ENCODE results near the gene TEKT5. TPM values are rescaled to one million over a fixed set of nuclear protein-coding genes. Genes with fewer than 3 reads are reported as not detected.

The TEKT5 gene
- total and polyA plus RNA-seq, 9 of the 15 experiments (the other 6 are each of a cell fraction or from before 2014, with no cell fraction given): 0.10 to 0.19 TPM; not detected in 7

DNA sequence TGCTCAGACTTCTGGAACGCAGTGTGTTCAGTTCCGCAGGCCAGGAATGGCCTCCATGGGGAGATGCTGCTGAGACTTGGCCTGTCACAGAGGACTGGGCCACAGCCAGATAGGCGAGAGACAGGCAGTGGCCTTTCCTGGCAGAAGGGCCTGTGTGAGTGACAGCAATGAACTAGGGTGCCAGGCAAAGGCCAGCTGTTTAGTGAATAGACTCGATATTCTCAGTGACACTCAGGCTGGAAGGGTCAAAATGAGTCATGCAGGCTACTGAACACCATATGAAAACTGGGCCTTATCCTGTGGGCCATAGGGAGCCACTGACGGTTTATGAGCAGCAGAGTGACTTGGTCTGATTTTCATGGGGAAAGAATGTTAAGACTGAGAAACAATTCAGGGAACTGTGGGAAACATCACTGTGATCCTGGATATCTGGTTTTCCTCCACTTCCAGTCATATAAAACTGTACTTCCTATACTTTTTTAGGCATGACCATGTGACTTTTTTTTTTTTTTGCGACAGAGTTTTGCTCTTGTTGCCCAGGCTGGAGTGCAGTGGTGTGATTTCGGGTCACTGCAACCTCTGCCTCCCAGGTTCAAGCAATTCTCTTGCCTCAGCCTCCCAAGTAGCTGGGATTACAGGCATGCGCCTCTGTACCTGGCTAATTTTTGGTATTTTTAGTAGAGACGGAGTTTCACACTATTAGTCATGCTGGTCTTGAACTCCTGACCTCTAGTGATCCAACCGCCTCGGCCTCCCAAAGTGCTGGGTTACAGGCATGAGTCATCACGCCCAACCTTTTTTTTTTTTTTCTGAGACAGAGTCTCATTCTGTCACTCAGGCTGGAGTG, 43.7 kb upstream of the TEKT5 start (continued):
- 0 out of 2 replicates have a peak, but pooled peaks have one; percentile 48 for TF ChIP-seq NBN (IDR thresholded peaks at IDR 0.05; ENCODE audit: low read depth)
- TF ChIP-seq CBX1 (IDR thresholded peaks at IDR 0.05; ENCODE audit: low read depth): no peak
- no peak for TF ChIP-seq TEAD1 (CRISPR knock-in tag; IDR thresholded peaks at IDR 0.05)
- TF ChIP-seq, protein P1, sequence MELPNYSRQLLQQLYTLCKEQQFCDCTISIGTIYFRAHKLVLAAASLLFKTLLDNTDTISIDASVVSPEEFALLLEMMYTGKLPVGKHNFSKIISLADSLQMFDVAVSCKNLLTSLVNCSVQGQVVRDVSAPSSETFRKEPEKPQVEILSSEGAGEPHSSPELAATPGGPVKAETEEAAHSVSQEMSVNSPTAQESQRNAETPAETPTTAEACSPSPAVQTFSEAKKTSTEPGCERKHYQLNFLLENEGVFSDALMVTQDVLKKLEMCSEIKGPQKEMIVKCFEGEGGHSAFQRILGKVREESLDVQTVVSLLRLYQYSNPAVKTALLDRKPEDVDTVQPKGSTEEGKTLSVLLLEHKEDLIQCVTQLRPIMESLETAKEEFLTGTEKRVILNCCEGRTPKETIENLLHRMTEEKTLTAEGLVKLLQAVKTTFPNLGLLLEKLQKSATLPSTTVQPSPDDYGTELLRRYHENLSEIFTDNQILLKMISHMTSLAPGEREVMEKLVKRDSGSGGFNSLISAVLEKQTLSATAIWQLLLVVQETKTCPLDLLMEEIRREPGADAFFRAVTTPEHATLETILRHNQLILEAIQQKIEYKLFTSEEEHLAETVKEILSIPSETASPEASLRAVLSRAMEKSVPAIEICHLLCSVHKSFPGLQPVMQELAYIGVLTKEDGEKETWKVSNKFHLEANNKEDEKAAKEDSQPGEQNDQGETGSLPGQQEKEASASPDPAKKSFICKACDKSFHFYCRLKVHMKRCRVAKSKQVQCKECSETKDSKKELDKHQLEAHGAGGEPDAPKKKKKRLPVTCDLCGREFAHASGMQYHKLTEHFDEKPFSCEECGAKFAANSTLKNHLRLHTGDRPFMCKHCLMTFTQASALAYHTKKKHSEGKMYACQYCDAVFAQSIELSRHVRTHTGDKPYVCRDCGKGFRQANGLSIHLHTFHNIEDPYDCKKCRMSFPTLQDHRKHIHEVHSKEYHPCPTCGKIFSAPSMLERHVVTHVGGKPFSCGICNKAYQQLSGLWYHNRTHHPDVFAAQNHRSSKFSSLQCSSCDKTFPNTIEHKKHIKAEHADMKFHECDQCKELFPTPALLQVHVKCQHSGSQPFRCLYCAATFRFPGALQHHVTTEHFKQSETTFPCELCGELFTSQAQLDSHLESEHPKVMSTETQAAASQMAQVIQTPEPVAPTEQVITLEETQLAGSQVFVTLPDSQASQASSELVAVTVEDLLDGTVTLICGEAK (IDR thresholded peaks at IDR 0.05): peak; percentile 33; the same call in 1 of the 2 replicates
- TF ChIP-seq, protein P1 (CRISPR knock-in tag; IDR thresholded peaks at IDR 0.05): no peak
- TF ChIP-seq SMAD4 (CRISPR knock-in tag; conservative IDR thresholded peaks at IDR 0.05): 0 out of 2 replicates have a peak, but pooled peaks have one; percentile 37
- TF ChIP-seq, protein P2, sequence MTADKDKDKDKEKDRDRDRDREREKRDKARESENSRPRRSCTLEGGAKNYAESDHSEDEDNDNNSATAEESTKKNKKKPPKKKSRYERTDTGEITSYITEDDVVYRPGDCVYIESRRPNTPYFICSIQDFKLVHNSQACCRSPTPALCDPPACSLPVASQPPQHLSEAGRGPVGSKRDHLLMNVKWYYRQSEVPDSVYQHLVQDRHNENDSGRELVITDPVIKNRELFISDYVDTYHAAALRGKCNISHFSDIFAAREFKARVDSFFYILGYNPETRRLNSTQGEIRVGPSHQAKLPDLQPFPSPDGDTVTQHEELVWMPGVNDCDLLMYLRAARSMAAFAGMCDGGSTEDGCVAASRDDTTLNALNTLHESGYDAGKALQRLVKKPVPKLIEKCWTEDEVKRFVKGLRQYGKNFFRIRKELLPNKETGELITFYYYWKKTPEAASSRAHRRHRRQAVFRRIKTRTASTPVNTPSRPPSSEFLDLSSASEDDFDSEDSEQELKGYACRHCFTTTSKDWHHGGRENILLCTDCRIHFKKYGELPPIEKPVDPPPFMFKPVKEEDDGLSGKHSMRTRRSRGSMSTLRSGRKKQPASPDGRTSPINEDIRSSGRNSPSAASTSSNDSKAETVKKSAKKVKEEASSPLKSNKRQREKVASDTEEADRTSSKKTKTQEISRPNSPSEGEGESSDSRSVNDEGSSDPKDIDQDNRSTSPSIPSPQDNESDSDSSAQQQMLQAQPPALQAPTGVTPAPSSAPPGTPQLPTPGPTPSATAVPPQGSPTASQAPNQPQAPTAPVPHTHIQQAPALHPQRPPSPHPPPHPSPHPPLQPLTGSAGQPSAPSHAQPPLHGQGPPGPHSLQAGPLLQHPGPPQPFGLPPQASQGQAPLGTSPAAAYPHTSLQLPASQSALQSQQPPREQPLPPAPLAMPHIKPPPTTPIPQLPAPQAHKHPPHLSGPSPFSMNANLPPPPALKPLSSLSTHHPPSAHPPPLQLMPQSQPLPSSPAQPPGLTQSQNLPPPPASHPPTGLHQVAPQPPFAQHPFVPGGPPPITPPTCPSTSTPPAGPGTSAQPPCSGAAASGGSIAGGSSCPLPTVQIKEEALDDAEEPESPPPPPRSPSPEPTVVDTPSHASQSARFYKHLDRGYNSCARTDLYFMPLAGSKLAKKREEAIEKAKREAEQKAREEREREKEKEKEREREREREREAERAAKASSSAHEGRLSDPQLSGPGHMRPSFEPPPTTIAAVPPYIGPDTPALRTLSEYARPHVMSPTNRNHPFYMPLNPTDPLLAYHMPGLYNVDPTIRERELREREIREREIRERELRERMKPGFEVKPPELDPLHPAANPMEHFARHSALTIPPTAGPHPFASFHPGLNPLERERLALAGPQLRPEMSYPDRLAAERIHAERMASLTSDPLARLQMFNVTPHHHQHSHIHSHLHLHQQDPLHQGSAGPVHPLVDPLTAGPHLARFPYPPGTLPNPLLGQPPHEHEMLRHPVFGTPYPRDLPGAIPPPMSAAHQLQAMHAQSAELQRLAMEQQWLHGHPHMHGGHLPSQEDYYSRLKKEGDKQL (CRISPR knock-in tag; IDR thresholded peaks at IDR 0.05; ENCODE audit: borderline replicate concordance): no peak
- TF ChIP-seq, protein P3, sequence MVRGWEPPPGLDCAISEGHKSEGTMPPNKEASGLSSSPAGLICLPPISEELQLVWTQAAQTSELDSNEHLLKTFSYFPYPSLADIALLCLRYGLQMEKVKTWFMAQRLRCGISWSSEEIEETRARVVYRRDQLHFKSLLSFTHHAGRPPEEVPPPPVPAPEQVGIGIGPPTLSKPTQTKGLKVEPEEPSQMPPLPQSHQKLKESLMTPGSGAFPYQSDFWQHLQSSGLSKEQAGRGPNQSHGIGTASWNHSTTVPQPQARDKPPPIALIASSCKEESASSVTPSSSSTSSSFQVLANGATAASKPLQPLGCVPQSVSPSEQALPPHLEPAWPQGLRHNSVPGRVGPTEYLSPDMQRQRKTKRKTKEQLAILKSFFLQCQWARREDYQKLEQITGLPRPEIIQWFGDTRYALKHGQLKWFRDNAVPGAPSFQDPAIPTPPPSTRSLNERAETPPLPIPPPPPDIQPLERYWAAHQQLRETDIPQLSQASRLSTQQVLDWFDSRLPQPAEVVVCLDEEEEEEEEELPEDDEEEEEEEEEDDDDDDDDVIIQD (CRISPR knock-in tag; IDR thresholded peaks at IDR 0.05): no peak
- TF ChIP-seq NR2C1 (IDR thresholded peaks at IDR 0.05): peak; percentile 75
- peak; percentile 67 for TF ChIP-seq NR2C1 (tag; IDR thresholded peaks at IDR 0.05)
- TF ChIP-seq TRIM24 (IDR thresholded peaks at IDR 0.05): peak in 1 of 2 experiments; percentile 61; a peak in 2 of 4 replicates
